ENCODE results near the gene RAB11FIP3. TPM values are rescaled to one million over a fixed set of nuclear protein-coding genes. Genes with fewer than 3 reads are reported as not detected.
A peak's percentile ranks its signal among the peaks of the same experiment; 100 is the strongest.

Gene RAB11FIP3
- total and polyA plus RNA-seq, 9 of the 15 experiments (the other 6 are each of a cell fraction or from before 2014, with no cell fraction given), result 0.46 to 13.1 (median 4.3) TPM

GRCh38 chr16:425082-425718, at the start of gene RAB11FIP3 (continued):
- TF ChIP-seq, protein P1, sequence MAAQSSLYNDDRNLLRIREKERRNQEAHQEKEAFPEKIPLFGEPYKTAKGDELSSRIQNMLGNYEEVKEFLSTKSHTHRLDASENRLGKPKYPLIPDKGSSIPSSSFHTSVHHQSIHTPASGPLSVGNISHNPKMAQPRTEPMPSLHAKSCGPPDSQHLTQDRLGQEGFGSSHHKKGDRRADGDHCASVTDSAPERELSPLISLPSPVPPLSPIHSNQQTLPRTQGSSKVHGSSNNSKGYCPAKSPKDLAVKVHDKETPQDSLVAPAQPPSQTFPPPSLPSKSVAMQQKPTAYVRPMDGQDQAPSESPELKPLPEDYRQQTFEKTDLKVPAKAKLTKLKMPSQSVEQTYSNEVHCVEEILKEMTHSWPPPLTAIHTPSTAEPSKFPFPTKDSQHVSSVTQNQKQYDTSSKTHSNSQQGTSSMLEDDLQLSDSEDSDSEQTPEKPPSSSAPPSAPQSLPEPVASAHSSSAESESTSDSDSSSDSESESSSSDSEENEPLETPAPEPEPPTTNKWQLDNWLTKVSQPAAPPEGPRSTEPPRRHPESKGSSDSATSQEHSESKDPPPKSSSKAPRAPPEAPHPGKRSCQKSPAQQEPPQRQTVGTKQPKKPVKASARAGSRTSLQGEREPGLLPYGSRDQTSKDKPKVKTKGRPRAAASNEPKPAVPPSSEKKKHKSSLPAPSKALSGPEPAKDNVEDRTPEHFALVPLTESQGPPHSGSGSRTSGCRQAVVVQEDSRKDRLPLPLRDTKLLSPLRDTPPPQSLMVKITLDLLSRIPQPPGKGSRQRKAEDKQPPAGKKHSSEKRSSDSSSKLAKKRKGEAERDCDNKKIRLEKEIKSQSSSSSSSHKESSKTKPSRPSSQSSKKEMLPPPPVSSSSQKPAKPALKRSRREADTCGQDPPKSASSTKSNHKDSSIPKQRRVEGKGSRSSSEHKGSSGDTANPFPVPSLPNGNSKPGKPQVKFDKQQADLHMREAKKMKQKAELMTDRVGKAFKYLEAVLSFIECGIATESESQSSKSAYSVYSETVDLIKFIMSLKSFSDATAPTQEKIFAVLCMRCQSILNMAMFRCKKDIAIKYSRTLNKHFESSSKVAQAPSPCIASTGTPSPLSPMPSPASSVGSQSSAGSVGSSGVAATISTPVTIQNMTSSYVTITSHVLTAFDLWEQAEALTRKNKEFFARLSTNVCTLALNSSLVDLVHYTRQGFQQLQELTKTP (IDR thresholded peaks at IDR 0.05; ENCODE audit: low read depth in 1 of 2, partially characterized antibody in 2 of 2), result no peak
- TF ChIP-seq SREBF2 (CRISPR knock-in tag; IDR thresholded peaks at IDR 0.05) (no peak), ELF4 (CRISPR knock-in tag; IDR thresholded peaks at IDR 0.05) (no peak), CSDE1 (IDR thresholded peaks at IDR 0.05) (no peak), CBX5 (IDR thresholded peaks at IDR 0.05; ENCODE audit: borderline replicate concordance, low read depth) (no peak), MAZ (CRISPR knock-in tag; conservative IDR thresholded peaks at IDR 0.05 in 1 of 2, IDR thresholded peaks at IDR 0.05 in 1 of 2) (peak; percentile 52 to 70), SRSF7 (optimal IDR thresholded peaks at IDR 0.05; ENCODE audit: low read depth, low read length) (no peak), NFRKB (IDR thresholded peaks at IDR 0.05; ENCODE audit: low read depth) (no peak), KDM4B (IDR thresholded peaks at IDR 0.05; ENCODE audit: borderline replicate concordance in 2 of 2, low read depth in 1 of 2) (no peak; a peak in 1 of 4 replicates), NCOA4 (IDR thresholded peaks at IDR 0.05; ENCODE audit: partially characterized antibody) (no peak), TOE1 (IDR thresholded peaks at IDR 0.05; ENCODE audit: borderline replicate concordance) (no peak), TOE1 (CRISPR knock-in tag; IDR thresholded peaks at IDR 0.05; ENCODE audit: borderline replicate concordance, low read depth) (0 out of 2 replicates have a peak, but pooled peaks have one; percentile 19)
- TF ChIP-seq, protein P2, sequence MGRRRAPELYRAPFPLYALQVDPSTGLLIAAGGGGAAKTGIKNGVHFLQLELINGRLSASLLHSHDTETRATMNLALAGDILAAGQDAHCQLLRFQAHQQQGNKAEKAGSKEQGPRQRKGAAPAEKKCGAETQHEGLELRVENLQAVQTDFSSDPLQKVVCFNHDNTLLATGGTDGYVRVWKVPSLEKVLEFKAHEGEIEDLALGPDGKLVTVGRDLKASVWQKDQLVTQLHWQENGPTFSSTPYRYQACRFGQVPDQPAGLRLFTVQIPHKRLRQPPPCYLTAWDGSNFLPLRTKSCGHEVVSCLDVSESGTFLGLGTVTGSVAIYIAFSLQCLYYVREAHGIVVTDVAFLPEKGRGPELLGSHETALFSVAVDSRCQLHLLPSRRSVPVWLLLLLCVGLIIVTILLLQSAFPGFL (CRISPR knock-in tag; IDR thresholded peaks at IDR 0.05), result no peak
- TF ChIP-seq, protein P3, sequence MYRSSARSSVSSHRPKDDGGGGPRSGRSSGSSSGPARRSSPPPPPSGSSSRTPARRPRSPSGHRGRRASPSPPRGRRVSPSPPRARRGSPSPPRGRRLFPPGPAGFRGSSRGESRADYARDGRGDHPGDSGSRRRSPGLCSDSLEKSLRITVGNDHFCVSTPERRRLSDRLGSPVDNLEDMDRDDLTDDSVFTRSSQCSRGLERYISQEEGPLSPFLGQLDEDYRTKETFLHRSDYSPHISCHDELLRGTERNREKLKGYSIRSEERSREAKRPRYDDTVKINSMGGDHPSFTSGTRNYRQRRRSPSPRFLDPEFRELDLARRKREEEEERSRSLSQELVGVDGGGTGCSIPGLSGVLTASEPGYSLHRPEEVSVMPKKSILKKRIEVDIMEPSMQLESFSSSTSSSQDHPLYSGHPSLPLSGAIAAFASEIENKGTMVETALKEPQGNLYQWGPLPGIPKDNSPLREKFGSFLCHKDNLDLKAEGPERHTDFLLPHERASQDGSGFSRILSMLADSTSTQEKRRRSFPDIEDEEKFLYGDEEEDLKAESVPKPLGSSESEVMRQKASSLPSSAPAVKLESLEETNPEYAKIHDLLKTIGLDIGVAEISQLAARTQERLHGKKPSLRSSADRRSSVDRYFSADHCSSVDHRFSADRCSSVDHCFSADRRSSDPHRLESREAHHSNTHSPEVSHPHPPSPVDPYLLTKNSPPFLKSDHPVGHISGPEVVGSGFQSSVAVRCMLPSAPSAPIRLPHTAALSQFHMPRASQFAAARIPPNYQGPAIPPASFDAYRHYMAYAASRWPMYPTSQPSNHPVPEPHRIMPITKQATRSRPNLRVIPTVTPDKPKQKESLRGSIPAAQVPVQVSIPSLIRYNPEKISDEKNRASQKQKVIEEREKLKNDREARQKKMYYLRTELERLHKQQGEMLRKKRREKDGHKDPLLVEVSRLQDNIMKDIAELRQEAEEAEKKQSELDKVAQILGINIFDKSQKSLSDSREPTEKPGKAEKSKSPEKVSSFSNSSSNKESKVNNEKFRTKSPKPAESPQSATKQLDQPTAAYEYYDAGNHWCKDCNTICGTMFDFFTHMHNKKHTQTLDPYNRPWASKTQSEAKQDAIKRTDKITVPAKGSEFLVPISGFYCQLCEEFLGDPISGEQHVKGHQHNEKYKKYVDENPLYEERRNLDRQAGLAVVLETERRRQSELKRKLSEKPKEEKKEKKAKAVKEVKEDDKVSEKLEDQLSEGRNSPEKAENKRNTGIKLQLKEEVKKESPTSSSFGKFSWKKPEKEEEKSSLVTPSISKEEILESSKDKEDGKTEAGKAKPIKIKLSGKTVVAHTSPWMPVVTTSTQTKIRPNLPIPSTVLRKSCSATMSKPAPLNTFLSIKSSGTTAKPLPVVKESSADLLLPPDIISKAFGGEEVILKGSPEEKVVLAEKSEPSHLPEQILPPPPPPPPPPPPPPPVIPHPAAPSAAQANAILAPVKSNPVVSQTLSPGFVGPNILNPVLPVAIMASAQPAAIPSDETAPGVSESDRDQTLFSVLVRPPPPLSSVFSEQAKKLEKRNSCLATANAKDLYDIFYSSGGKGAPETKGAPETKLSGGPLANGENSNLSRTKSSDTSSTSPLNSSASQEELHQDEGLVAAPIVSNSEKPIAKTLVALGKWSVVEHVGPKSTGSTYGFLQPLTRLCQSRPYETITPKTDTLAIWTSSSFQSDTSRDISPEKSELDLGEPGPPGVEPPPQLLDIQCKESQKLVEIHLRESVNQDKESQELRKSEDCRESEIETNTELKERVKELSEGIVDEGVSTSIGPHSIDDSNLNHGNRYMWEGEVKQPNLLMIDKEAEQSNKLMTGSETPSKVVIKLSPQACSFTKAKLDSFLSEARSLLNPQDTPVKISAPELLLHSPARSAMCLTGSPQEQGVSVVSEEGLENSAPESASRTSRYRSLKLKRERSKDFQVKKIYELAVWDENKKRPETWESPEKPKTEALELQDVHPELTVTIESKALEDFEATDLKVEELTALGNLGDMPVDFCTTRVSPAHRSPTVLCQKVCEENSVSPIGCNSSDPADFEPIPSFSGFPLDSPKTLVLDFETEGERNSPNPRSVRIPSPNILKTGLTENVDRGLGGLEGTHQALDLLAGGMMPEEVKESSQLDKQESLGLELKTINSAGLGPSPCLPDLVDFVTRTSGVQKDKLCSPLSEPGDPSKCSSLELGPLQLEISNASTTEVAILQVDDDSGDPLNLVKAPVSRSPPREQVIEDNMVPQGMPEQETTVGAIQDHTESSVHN (IDR thresholded peaks at IDR 0.05; ENCODE audit: borderline replicate concordance in 1 of 2, low read depth in 1 of 2), result no peak

Data from K562 (cell line).